ENCODE data around the gene TRAPPC14. TPM values are rescaled to one million over a fixed set of nuclear protein-coding genes. Genes with fewer than 3 reads are reported as not detected.

Gene TRAPPC14
- total and polyA plus RNA-seq, 2 of the 13 experiments (the other 11 are each of a cell fraction or from before 2014, with no cell fraction given) = 4.7 to 9.6 TPM

DNA sequence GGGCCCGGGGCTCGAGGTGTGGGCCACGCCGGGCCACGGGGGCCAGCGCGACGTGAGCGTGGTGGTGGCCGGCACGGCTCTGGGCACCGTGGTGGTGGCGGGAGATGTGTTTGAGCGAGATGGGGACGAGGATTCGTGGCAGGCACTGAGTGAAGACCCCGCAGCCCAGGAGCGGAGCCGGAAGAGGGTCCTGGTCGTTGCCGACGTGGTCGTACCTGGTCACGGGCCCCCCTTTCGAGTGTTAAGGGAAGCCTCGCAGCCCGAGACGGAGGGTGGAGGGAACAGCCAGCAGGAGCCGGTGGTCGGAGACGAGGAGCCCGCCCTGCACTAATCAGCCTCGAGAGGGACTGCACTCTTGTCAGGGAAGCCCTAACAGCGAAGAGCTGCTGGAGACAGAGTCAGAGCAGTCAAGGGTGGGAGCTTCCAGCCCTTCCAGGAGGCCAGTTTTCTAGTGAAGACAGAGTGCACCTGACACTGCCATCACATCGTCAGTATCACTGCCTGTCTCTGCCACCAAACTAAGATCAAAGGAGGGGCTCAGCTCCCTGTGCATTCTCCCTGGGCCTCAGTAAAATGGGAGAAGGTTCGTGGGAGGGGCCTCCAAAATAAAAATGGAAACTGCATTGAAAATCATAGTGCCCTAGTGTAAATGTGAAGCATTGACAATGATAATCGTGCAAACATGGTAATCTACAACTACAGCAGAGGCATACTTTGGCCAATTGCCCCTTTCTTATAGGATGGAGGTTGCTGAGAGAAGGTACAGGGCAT, 30.5 kb downstream of the TRAPPC14 start (continued):
- TF ChIP-seq, protein P1, sequence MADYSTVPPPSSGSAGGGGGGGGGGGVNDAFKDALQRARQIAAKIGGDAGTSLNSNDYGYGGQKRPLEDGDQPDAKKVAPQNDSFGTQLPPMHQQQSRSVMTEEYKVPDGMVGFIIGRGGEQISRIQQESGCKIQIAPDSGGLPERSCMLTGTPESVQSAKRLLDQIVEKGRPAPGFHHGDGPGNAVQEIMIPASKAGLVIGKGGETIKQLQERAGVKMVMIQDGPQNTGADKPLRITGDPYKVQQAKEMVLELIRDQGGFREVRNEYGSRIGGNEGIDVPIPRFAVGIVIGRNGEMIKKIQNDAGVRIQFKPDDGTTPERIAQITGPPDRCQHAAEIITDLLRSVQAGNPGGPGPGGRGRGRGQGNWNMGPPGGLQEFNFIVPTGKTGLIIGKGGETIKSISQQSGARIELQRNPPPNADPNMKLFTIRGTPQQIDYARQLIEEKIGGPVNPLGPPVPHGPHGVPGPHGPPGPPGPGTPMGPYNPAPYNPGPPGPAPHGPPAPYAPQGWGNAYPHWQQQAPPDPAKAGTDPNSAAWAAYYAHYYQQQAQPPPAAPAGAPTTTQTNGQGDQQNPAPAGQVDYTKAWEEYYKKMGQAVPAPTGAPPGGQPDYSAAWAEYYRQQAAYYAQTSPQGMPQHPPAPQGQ (CRISPR knock-in tag; IDR thresholded peaks at IDR 0.05; ENCODE audit: borderline replicate concordance) = no peak
- TF ChIP-seq, protein P2, sequence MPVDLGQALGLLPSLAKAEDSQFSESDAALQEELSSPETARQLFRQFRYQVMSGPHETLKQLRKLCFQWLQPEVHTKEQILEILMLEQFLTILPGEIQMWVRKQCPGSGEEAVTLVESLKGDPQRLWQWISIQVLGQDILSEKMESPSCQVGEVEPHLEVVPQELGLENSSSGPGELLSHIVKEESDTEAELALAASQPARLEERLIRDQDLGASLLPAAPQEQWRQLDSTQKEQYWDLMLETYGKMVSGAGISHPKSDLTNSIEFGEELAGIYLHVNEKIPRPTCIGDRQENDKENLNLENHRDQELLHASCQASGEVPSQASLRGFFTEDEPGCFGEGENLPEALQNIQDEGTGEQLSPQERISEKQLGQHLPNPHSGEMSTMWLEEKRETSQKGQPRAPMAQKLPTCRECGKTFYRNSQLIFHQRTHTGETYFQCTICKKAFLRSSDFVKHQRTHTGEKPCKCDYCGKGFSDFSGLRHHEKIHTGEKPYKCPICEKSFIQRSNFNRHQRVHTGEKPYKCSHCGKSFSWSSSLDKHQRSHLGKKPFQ (CRISPR knock-in tag; IDR thresholded peaks at IDR 0.05; ENCODE audit: insufficient replicate concordance) = no peak
- TF ChIP-seq SRY (CRISPR knock-in tag; IDR thresholded peaks at IDR 0.05) (peak; percentile 72; the same call in 1 of the 2 replicates), KLF11 (CRISPR knock-in tag; IDR thresholded peaks at IDR 0.05) (no peak), ZNF296 (CRISPR knock-in tag; conservative IDR thresholded peaks at IDR 0.05) (0 out of 2 replicates have a peak, but pooled peaks have one; percentile 2), ZNF777 (CRISPR knock-in tag; IDR thresholded peaks at IDR 0.05) (peak; percentile 19; the same call in 1 of the 2 replicates), ZNF34 (CRISPR knock-in tag; IDR thresholded peaks at IDR 0.05; ENCODE audit: borderline replicate concordance) (no peak), AGO2 (optimal IDR thresholded peaks at IDR 0.05; ENCODE audit: low read depth, low read length) (peak; percentile 85)
- TF ChIP-seq, protein P3, sequence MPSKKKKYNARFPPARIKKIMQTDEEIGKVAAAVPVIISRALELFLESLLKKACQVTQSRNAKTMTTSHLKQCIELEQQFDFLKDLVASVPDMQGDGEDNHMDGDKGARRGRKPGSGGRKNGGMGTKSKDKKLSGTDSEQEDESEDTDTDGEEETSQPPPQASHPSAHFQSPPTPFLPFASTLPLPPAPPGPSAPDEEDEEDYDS (CRISPR knock-in tag; IDR thresholded peaks at IDR 0.05) = peak; percentile 26; the same call in 1 of the 2 replicates
- TF ChIP-seq, protein P4, sequence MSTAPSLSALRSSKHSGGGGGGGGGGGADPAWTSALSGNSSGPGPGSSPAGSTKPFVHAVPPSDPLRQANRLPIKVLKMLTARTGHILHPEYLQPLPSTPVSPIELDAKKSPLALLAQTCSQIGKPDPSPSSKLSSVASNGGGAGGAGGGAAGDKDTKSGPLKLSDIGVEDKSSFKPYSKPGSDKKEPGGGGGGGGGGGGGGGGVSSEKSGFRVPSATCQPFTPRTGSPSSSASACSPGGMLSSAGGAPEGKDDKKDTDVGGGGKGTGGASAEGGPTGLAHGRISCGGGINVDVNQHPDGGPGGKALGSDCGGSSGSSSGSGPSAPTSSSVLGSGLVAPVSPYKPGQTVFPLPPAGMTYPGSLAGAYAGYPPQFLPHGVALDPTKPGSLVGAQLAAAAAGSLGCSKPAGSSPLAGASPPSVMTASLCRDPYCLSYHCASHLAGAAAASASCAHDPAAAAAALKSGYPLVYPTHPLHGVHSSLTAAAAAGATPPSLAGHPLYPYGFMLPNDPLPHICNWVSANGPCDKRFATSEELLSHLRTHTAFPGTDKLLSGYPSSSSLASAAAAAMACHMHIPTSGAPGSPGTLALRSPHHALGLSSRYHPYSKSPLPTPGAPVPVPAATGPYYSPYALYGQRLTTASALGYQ (CRISPR knock-in tag; IDR thresholded peaks at IDR 0.05) = no peak
- TF ChIP-seq, protein P5, sequence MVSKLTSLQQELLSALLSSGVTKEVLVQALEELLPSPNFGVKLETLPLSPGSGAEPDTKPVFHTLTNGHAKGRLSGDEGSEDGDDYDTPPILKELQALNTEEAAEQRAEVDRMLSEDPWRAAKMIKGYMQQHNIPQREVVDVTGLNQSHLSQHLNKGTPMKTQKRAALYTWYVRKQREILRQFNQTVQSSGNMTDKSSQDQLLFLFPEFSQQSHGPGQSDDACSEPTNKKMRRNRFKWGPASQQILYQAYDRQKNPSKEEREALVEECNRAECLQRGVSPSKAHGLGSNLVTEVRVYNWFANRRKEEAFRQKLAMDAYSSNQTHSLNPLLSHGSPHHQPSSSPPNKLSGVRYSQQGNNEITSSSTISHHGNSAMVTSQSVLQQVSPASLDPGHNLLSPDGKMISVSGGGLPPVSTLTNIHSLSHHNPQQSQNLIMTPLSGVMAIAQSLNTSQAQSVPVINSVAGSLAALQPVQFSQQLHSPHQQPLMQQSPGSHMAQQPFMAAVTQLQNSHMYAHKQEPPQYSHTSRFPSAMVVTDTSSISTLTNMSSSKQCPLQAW (CRISPR knock-in tag; IDR thresholded peaks at IDR 0.05) = no peak
- TF ChIP-seq, protein P6, sequence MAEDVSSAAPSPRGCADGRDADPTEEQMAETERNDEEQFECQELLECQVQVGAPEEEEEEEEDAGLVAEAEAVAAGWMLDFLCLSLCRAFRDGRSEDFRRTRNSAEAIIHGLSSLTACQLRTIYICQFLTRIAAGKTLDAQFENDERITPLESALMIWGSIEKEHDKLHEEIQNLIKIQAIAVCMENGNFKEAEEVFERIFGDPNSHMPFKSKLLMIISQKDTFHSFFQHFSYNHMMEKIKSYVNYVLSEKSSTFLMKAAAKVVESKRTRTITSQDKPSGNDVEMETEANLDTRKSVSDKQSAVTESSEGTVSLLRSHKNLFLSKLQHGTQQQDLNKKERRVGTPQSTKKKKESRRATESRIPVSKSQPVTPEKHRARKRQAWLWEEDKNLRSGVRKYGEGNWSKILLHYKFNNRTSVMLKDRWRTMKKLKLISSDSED (CRISPR knock-in tag; IDR thresholded peaks at IDR 0.05) = 0 out of 2 replicates have a peak, but pooled peaks have one; percentile 6
- TF ChIP-seq, protein P7, sequence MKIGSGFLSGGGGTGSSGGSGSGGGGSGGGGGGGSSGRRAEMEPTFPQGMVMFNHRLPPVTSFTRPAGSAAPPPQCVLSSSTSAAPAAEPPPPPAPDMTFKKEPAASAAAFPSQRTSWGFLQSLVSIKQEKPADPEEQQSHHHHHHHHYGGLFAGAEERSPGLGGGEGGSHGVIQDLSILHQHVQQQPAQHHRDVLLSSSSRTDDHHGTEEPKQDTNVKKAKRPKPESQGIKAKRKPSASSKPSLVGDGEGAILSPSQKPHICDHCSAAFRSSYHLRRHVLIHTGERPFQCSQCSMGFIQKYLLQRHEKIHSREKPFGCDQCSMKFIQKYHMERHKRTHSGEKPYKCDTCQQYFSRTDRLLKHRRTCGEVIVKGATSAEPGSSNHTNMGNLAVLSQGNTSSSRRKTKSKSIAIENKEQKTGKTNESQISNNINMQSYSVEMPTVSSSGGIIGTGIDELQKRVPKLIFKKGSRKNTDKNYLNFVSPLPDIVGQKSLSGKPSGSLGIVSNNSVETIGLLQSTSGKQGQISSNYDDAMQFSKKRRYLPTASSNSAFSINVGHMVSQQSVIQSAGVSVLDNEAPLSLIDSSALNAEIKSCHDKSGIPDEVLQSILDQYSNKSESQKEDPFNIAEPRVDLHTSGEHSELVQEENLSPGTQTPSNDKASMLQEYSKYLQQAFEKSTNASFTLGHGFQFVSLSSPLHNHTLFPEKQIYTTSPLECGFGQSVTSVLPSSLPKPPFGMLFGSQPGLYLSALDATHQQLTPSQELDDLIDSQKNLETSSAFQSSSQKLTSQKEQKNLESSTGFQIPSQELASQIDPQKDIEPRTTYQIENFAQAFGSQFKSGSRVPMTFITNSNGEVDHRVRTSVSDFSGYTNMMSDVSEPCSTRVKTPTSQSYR (CRISPR knock-in tag; IDR thresholded peaks at IDR 0.05; ENCODE audit: borderline replicate concordance) = no peak
- TF ChIP-seq, protein P8, sequence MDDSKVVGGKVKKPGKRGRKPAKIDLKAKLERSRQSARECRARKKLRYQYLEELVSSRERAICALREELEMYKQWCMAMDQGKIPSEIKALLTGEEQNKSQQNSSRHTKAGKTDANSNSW (CRISPR knock-in tag; IDR thresholded peaks at IDR 0.05; ENCODE audit: borderline replicate concordance) = no peak

All from HepG2 (cell line).